Activated CD4-positive, alpha-beta T cell treated with anti-CD3 and anti-CD28 coated beads for 36 hours (primary cell): Measurements from ENCODE around the gene KRTAP1-1. TPM values are rescaled to one million over a fixed set of nuclear protein-coding genes. Genes with fewer than 3 reads are reported as not detected.
"Not testable (repeated sequence)": the region's sequence is repeated elsewhere in the genome, so short reads cannot be mapped to it uniquely, and the experiment has no call there.

Experiments
- ATAC-seq: fragments of 200-7000 bp; cut with Tn5 transposase; one replicate; pipeline ENCODE4 v1.10.0; 2021; ENCODE audit warnings: mild to moderate bottlenecking, moderate library complexity
- CTCF ChIA-PET: fragments of 350-600 bp; sonication (Branson Sonifier 250); formaldehyde crosslinking; loops from one replicate; lab custom pipeline; 2021; ENCODE audit warnings: antibody characterized with exemption; lab: Charles Lee
- POLR2A ChIA-PET: fragments of 350-600 bp; sonication (Branson Sonifier 250); formaldehyde crosslinking; loops from one replicate; lab custom pipeline; 2021; ENCODE audit warnings: antibody characterized with exemption, inconsistent platforms; lab: Charles Lee
- DNase-seq: peaks from one replicate; pipeline ENCODE4 v3.0.0-alpha.2; 2020
- H3K27ac Mint-ChIP-seq: one replicate; pipeline ENCODE4 v1.8.0; 2021; ENCODE audit warnings: mixed read lengths
- H3K27me3 Mint-ChIP-seq: one replicate; pipeline ENCODE4 v1.8.0; 2021; ENCODE audit warnings: mixed read lengths
- H3K36me3 Mint-ChIP-seq: one replicate; pipeline ENCODE4 v1.8.0; 2021; ENCODE audit warnings: low read depth, mixed read lengths
- H3K4me1 Mint-ChIP-seq: one replicate; pipeline ENCODE4 v1.8.0; 2021; ENCODE audit warnings: mixed read lengths
- H3K4me3 Mint-ChIP-seq: one replicate; pipeline ENCODE4 v1.8.0; 2021; ENCODE audit warnings: mild to moderate bottlenecking, moderate library complexity, mixed read lengths
- H3K9me3 Mint-ChIP-seq: one replicate; pipeline ENCODE4 v1.8.0; 2021; ENCODE audit warnings: low read depth, mixed read lengths
- intact Hi-C, 2 experiments: fragments of 100-400 bp; cut with DNase I in 1 of 2; cut with micrococcal nuclease in 1 of 2; formaldehyde crosslinking; loops; one replicate each; pipeline versions ENCODE4 v1.14.2 to v1.15.1; 2022 to 2024; cut with DNase I, micrococcal nuclease
- total RNA-seq, 2 experiments: library from RNA; stranded (reverse); gene quantifications; one replicate each; pipeline ENCODE4 v1.2.3, GENCODE V29; 2021

KRTAP1-1 gene
- total RNA-seq, 2 experiments from 2014 or later, result not detected

DNA sequence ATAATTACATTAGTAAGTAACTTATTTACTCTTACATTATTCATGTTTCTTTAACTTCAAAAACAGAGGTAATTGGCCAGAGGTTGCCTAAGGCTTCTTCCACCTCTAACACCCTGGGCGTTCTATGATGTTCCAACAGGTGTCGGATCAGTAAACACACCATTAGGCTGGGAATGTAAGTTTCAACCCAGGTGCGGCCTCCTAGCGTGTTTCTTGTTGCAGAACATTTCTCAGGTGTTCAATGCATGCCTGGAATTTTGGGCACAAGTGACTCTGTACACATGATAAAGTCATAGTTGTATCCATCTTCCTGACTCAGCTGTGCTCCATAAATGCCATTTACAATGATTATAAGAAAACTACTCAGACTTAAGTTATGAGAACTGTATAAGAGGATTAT lies 12.8 kb upstream of the KRTAP1-1 start:
- intact Hi-C loops, result no loop called here
- no peaks in the 10 kb centered on the region for H3K4me1 Mint-ChIP-seq

DNA sequence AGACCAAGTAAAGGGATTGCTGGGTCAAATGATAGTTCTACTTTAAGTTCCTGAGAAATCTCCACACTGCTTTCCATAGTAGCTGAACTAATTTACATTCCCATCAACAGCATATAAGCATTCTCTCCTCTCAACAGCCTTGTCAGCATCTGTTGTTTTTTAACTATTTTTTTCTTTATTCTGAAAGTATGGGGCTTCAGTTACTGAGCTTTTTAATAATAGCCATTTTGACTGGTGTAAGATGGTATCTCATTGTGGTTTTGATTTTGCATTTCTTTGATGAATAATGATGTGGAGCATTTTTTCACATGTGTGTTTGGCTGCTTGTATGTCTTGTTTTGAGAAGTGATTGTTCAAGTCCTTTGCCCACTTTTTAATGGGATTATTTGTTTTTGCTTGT lies 11.3 kb upstream of the KRTAP1-1 start:
- H3K4me1 Mint-ChIP-seq, result no peaks in the 10 kb centered on the region
- POLR2A ChIA-PET, result no interaction called here

More for the DNA sequence above, 12.8 kb upstream of the KRTAP1-1 start:
- no peaks in the 10 kb centered on the region for H3K36me3 Mint-ChIP-seq
- ChIA-PET POLR2A (no interaction called here), CTCF (no interaction called here)
- no peak for ATAC-seq
- H3K9me3 Mint-ChIP-seq, result peaks cover 4% of the 10 kb centered on the region
- no peak overlapping the region for H3K4me3 Mint-ChIP-seq
- H3K27me3 Mint-ChIP-seq, result peaks cover 15% of the 10 kb centered on the region
- DNase-seq, result no peak
- no peak overlapping the region for H3K27ac Mint-ChIP-seq

DNA sequence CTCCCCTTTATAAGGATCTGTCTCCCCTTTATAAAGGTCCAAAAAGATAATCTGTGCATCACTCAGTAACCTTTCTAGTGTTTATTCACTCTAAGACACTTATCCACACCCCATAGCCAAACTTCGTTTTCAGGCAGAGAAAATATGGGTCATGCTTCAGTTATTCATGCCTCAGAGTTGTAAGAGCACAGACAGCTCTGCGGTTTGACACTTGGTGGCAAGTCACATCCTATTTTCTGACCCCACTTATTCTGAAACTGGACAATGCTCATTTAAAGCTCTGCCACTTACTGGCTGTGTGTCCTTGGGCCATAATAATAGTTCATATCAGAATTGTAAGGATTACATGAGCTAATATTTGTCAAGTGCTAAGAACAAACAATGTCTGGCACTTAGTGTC lies 7.9 kb upstream of the KRTAP1-1 start:
- Mint-ChIP-seq H3K9me3 (no peaks in the 10 kb centered on the region), H3K4me1 (no peaks in the 10 kb centered on the region), H3K4me3 (no peak overlapping the region), H3K27me3 (peaks cover 21% of the 10 kb centered on the region), H3K36me3 (no peaks in the 10 kb centered on the region), H3K27ac (no peak overlapping the region)
- CTCF ChIA-PET, result no interaction called here
- no peak for ATAC-seq
- DNase-seq, result no peak
- intact Hi-C loops, result no loop called here
- POLR2A ChIA-PET, result no interaction called here

More for the DNA sequence above, 11.3 kb upstream of the KRTAP1-1 start:
- ATAC-seq (no peak), DNase-seq (no peak)
- H3K9me3 Mint-ChIP-seq, result peaks cover 3% of the 10 kb centered on the region
- CTCF ChIA-PET, result no interaction called here
- peaks cover 16% of the 10 kb centered on the region for H3K27me3 Mint-ChIP-seq
- intact Hi-C loops, result no loop called here
- H3K36me3 Mint-ChIP-seq, result no peaks in the 10 kb centered on the region
- H3K4me3 Mint-ChIP-seq, result no peak overlapping the region
- no peak overlapping the region for H3K27ac Mint-ChIP-seq

DNA sequence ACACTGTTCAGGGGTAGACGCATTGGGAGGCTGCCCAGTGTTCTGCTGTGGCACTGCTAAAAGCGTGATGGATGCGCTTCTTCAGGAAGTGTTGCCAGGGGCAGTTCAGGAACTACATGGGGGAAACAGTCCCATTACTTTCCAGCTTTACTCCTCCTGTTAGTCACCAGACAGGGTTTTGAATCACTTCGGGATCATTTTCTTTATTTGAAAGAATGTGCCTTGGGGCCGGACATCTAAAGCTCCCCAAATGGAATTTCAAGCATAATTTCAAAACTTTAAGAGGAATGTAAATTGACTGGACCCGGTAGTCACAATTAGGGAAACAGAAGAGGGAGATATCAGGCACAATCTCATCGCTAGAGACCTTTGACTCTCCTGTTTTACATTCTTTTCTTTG lies 7.2 kb upstream of the KRTAP1-1 start:
- Mint-ChIP-seq H3K4me1 (no peaks in the 10 kb centered on the region), H3K27me3 (peaks cover 21% of the 10 kb centered on the region), H3K36me3 (no peaks in the 10 kb centered on the region), H3K4me3 (no peak overlapping the region), H3K27ac (no peak overlapping the region), H3K9me3 (peaks cover 4% of the 10 kb centered on the region)
- no peak for DNase-seq
- POLR2A ChIA-PET, result no interaction called here
- intact Hi-C loops, result no loop called here
- no peak for ATAC-seq
- CTCF ChIA-PET, result no interaction called here

DNA sequence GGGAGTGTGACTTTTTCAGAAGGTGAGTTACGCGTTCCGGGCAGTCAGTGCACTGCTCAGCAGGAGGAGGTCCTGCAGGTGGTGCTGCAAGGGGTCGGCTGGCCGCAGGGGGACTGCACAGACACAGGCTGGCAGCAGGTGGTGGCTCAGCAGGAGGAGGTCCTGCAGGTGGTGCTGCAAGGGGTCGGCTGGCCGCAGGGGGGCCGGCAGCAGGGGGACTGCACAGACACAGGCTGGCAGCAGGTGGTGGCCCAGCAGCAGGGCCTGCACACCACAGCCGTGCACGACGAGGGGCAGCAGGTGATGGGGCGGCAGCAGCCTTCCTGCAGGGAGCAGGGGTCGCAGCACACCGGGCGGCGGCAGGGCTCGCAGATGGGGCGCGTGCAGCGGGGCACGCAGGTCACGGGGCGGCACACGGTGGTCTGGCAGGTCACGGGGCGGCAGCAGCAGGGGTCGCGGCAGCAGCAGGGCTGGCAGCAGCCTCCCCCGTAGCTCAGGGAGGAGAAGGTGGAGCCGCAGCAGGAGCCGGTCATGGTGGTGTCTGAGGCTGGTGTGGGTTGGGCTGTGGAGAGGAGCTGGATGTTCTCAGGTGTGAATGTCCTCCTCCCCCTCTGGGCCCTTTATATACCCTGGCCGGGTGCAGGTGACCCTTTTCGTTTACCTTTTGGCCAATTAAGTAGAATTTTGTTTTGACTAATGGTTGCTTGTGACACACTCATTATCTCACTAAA lies 5.7 kb upstream of the KRTAP1-1 start, which contains the start of gene KRTAP2-1:
Gene KRTAP2-1 (minus strand): TSS at position 582 of the 731 bp plus-strand sequence. CDS start 49 bp downstream, at position 533.
- H3K9me3 Mint-ChIP-seq, intact Hi-C loops, H3K36me3 Mint-ChIP-seq, H3K4me1 Mint-ChIP-seq, CTCF ChIA-PET, H3K27ac Mint-ChIP-seq, H3K4me3 Mint-ChIP-seq, ATAC-seq, DNase-seq, POLR2A ChIA-PET: not testable (repeated sequence)
- peaks cover 21% of the 10 kb centered on the region for H3K27me3 Mint-ChIP-seq

DNA sequence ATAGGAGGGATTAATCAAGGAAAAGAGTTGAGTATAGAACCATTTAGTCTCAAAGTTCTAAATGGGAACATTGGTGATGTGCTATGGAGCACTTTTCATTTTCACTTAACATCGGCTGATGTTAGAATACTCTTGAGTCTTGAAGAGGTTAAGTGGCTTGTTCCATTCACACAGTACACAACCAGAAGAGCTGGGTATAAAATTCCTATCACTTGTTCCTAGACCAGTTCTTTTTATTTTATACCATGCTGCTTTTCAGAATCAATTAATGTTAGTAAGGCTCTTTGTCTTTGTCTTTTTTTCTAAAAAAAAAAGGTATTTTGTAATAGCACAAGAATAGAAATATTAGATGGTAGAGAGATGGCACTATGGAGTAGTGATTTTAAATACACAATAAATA lies 1.7 kb upstream of the KRTAP1-1 start:
- ChIA-PET POLR2A (no interaction called here), CTCF (no interaction called here)
- Mint-ChIP-seq H3K36me3 (no peaks in the 10 kb centered on the region), H3K4me3 (no peak overlapping the region), H3K27ac (no peak overlapping the region), H3K4me1 (no peaks in the 10 kb centered on the region), H3K27me3 (peaks cover 12% of the 10 kb centered on the region), H3K9me3 (peaks cover 5% of the 10 kb centered on the region)
- DNase-seq, result no peak
- intact Hi-C loops, result no loop called here
- ATAC-seq, result no peak

DNA sequence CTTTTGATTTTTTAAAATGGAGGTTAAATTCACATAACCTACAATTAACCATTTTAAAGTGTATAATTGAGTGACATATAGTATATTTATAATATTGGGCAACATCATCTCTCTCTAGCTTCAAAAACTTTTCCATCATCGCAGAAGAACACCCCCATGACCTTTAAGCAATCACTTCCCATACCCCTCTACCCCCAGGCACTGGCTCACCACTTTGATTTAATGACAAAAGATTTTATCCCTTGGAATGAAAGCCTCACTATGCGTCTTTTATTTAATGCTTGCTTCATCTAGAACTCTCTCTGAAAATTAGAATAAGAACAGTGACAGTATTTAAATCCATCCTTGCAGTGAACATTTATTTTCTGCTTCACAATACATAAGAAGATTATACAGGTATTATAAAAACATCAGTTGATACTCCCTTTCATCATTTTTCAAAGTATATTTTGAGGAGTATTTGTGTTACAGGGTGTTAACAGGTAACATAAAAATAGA lies 3.3 kb downstream of the KRTAP1-1 start:
- Mint-ChIP-seq H3K36me3 (no peaks in the 10 kb centered on the region), H3K27ac (no peak overlapping the region), H3K9me3 (no peaks in the 10 kb centered on the region), H3K27me3 (peaks cover 3% of the 10 kb centered on the region), H3K4me3 (no peak overlapping the region), H3K4me1 (no peaks in the 10 kb centered on the region)
- no peak for ATAC-seq
- no peak for DNase-seq
- ChIA-PET CTCF (interaction anchor here (1.1 kb wide), 1 partner anchor 36 kb away, joined by 3 read pairs; no protein-coding TSS in a partner anchor), POLR2A (no interaction called here)
- intact Hi-C loops, result no loop called here

DNA sequence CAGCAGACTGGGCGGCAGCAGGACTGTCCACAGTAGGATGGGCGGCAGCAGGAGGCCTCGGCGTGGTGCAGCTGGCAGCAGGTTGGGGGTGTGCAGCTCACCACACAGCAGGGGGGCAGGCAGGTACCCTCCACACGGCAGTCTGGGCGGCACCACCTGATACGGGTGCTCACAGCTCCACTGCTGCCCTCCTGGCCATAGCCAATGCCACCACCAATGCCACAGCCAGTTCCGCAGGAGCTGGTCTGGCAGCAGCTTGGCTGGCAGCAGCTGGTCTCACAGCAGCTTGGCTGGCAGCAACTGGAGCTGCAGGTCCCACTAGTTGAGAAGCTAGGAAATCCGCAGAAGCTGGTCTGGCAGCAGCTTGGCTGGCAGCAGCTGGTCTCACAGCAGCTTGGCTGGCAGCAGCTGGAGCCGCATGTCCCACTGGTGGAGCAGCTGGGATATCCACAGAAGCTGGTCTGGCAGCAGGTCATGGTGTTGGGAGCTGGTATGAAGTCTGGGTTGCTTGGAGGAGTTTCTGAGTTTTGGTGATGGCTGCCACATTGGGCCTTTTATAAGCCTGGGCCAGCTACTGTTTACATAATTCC lies 6.8 kb downstream of the KRTAP1-1 start, which contains the start of gene KRTAP1-3:
Gene KRTAP1-3 (minus strand): TSS at position 529 of the 590 bp plus-strand sequence. CDS start 53 bp downstream, at position 476.
- H3K4me1 Mint-ChIP-seq, ATAC-seq, H3K9me3 Mint-ChIP-seq, H3K4me3 Mint-ChIP-seq, H3K27me3 Mint-ChIP-seq, H3K27ac Mint-ChIP-seq, intact Hi-C loops, CTCF ChIA-PET, POLR2A ChIA-PET, DNase-seq, H3K36me3 Mint-ChIP-seq: not testable (repeated sequence)

DNA sequence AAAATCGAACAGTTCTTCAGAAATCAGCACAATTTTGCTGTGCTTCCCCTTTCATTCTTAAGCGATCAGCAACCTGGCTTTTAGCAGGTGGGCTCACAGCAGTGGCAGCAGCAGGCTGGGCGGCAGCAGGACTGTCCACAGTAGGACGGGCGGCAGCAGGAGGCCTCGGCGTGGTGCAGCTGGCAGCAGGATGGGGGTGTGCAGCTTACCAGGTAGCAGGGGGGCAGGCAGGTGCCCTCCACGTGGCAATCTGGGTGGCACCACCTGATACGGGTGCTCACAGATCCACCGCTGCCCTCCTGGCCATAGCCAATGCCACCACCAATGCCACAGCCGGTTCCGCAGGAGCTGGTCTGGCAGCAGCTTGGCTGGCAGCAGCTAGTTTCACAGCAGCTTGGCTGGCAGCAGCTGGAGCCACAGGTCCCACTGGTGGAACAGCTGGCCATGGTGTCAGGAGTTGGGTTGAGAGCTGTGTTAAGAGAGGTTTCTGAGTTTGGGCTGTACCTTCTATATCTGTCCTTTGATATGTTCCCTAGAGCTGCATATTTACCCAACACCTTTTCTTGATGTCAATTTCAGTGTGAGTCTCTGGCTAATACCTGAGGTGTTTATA lies 11.5 kb downstream of the KRTAP1-1 start, which contains the start of gene KRTAP1-4:
Gene KRTAP1-4 (minus strand): TSS at position 563 of the 613 bp plus-strand sequence. CDS start 117 bp downstream, at position 446.
- H3K36me3 Mint-ChIP-seq, result no peaks in the 10 kb centered on the region
- no peak within 1 kb of the TSS for H3K4me3 Mint-ChIP-seq
- peaks cover 11% of the 10 kb centered on the region for H3K27me3 Mint-ChIP-seq
- CTCF ChIA-PET, result interaction anchor here (0.7 to 2.4 kb wide), 4 partner anchors 11 to 145 kb away, joined by 4 to 7 read pairs (median 4); partner anchors contain the start of gene KRT20
- DNase-seq, result no peak
- no peaks in the 10 kb centered on the region for H3K9me3 Mint-ChIP-seq
- POLR2A ChIA-PET, result no interaction called here
- intact Hi-C loops, result no loop called here
- H3K27ac Mint-ChIP-seq, result no peak within 1 kb of the TSS
- no peaks in the 10 kb centered on the region for H3K4me1 Mint-ChIP-seq
- ATAC-seq, result no peak

DNA sequence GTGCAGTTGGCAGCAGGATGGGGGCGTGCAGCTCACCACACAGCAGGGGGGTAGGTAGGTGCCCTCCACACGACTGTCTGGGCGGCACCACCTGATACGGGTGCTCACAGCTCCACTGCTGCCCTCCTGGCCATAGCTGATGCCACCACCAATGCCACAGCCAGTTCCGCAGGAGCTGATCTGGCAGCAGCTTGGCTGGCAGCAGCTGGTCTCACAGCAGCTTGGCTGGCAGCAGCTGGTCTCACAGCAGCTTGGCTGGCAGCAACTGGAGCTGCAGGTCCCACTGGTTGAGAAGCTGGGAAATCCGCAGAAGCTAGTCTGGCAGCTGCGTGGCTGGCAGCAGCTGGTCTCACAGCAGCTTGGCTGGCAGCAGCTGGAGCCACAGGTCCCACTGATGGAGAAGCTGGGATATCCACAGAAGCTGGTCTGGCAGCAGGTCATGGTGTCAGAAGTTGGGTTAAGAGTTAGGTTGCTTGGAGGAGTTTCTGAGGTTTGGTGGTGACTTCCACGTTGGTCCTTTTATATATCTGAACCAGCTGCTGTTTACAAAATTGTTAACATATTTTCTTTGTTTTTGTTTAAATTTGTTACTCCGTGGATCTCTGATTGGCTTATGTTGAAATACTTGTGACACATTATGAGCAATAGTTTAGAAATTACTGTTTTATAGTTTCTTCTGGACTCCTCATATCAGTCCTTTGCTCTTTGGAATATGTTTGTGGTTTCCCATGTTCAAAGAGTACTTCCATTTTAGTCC lies 14.4 kb downstream of the KRTAP1-1 start, which contains the start of gene KRTAP1-5:
Gene KRTAP1-5 (minus strand): TSS at position 494 of the 757 bp plus-strand sequence. CDS start 53 bp downstream, at position 441.
- H3K4me3 Mint-ChIP-seq, result no peak within 1 kb of the TSS
- H3K4me1 Mint-ChIP-seq, result no peaks in the 10 kb centered on the region
- POLR2A ChIA-PET, result no interaction called here
- CTCF ChIA-PET, result no interaction called here
- intact Hi-C loops, result no loop called here
- no peak for ATAC-seq
- H3K27me3 Mint-ChIP-seq, result peaks cover 9% of the 10 kb centered on the region
- no peak within 1 kb of the TSS for H3K27ac Mint-ChIP-seq
- no peak for DNase-seq
- no peaks in the 10 kb centered on the region for H3K36me3 Mint-ChIP-seq
- no peaks in the 10 kb centered on the region for H3K9me3 Mint-ChIP-seq

DNA sequence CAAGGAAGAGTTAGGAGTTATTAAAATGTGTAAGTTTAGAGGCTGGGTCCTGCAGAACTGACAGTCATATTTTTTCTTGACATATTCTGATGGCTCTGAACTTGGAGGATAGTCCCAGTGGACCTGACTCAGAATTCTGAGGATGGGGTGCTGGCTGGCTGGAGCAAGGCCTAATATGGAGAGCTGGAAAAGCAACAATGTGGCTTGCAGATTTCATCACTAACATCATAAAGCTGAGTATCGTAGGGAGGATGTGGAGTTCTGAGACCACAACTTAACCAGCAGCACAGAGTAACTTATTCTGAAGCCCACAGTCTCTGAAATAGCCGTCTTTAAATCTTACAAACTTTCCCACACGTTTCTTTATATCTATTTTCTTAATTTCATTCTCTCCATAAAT lies 16.6 kb downstream of the KRTAP1-1 start:
- intact Hi-C loops, result no loop called here
- CTCF ChIA-PET, result interaction anchor here (0.7 to 1.7 kb wide), 2 partner anchors 10 to 19 kb away, joined by 3 to 6 read pairs; no protein-coding TSS in a partner anchor

More for the DNA sequence above, 16.6 kb downstream of the KRTAP1-1 start:
- H3K27me3 Mint-ChIP-seq, result peaks cover 7% of the 10 kb centered on the region
- H3K27ac Mint-ChIP-seq, result no peak overlapping the region
- DNase-seq (no peak), ATAC-seq (no peak)
- no peaks in the 10 kb centered on the region for H3K36me3 Mint-ChIP-seq
- peaks cover 4% of the 10 kb centered on the region for H3K9me3 Mint-ChIP-seq
- no peak overlapping the region for H3K4me3 Mint-ChIP-seq
- no peaks in the 10 kb centered on the region for H3K4me1 Mint-ChIP-seq
- POLR2A ChIA-PET, result no interaction called here
